GM10248 (cell line): Measurements from ENCODE around the gene PLAAT2.
"Not testable (repeated sequence)": the region's sequence is repeated elsewhere in the genome, so short reads cannot be mapped to it uniquely, and the experiment has no call there.

ENCODE experiments used
- CTCF ChIA-PET: fragments of 300-600 bp; sonication (Branson Sonifier 250); formaldehyde crosslinking; extraction: SDS; loops from one replicate; lab custom pipeline; 2021; ENCODE audit warnings: antibody characterized with exemption; lab: Yijun Ruan, JAX
- POLR2A ChIA-PET: fragments of 350-650 bp; sonication (Branson Sonifier 250); formaldehyde crosslinking; extraction: SDS; loops from one replicate; lab custom pipeline; 2020; ENCODE audit warnings: antibody characterized with exemption; lab: Yijun Ruan, JAX
- DNase-seq: peaks from one replicate; pipeline ENCODE4 v3.0.0; 2012; ENCODE audit errors: extremely low spot score
- TF ChIP-seq, protein P1 (sequence below): IDR thresholded peaks from 2 replicates; pipeline ENCODE4 v1.5.1; 2012; ENCODE audit warnings: mild to moderate bottlenecking, low read depth; ENCODE audit errors: extremely low read depth, missing control alignments, control extremely low read depth

PLAAT2 gene

DNA sequence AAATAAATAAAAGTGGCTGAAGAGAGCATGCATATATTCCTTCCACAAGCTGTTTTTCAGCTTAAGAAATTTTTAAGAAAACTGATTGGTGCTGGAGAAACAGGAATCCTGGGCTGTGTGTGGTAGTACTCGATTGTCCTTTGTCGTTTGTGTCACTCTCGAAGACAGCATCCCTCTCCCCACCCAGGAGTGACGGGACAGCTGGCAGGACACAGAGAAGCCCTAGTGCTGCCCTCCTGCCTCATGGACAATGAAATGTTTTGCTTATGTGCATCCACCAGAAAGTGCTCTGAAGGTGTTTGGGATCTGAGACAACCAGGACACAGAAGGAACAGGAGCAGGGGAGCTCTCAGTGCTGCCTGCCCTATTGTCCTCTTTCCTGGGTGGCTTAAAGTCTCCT is 13.8 kb downstream of the PLAAT2 start:
- no peak for DNase-seq
- ChIA-PET CTCF (no interaction called here), POLR2A (no interaction called here)
- TF ChIP-seq, protein P1, sequence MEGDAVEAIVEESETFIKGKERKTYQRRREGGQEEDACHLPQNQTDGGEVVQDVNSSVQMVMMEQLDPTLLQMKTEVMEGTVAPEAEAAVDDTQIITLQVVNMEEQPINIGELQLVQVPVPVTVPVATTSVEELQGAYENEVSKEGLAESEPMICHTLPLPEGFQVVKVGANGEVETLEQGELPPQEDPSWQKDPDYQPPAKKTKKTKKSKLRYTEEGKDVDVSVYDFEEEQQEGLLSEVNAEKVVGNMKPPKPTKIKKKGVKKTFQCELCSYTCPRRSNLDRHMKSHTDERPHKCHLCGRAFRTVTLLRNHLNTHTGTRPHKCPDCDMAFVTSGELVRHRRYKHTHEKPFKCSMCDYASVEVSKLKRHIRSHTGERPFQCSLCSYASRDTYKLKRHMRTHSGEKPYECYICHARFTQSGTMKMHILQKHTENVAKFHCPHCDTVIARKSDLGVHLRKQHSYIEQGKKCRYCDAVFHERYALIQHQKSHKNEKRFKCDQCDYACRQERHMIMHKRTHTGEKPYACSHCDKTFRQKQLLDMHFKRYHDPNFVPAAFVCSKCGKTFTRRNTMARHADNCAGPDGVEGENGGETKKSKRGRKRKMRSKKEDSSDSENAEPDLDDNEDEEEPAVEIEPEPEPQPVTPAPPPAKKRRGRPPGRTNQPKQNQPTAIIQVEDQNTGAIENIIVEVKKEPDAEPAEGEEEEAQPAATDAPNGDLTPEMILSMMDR, result no peak

- TF ChIP-seq, protein P1, result no peak
- ChIA-PET POLR2A (no interaction called here), CTCF (no interaction called here)
- DNase-seq, result no peak
Observed at GRCh38 chr11:63548178-63548577, 15.0 kb downstream of the PLAAT2 start.

GRCh38 chr11:63547061-63547460 is 16.1 kb downstream of the PLAAT2 start:
- TF ChIP-seq, protein P1, result no peak
- CTCF ChIA-PET, result interaction anchor here (1.1 to 1.4 kb wide), 2 partner anchors 39 to 88 kb away, joined by 3 to 4 read pairs; no protein-coding TSS in a partner anchor
- DNase-seq, result no peak
- POLR2A ChIA-PET, result interaction anchor here (0.6 kb wide), 1 partner anchor 9 kb away, joined by 3 read pairs; no protein-coding TSS in a partner anchor

GRCh38 chr11:63543711-63544110 is 19.5 kb downstream of the PLAAT2 start:
- ChIA-PET POLR2A (no interaction called here), CTCF (interaction anchor here (1.1 to 1.5 kb wide), 2 partner anchors 24 to 95 kb away, joined by 3 to 5 read pairs; no protein-coding TSS in a partner anchor)
- TF ChIP-seq, protein P1, result no peak
- DNase-seq, result no peak

- POLR2A ChIA-PET, DNase-seq, CTCF ChIA-PET: not testable (repeated sequence)
Observed at GRCh38 chr11:63542506-63542905, 20.7 kb downstream of the PLAAT2 start.

DNA sequence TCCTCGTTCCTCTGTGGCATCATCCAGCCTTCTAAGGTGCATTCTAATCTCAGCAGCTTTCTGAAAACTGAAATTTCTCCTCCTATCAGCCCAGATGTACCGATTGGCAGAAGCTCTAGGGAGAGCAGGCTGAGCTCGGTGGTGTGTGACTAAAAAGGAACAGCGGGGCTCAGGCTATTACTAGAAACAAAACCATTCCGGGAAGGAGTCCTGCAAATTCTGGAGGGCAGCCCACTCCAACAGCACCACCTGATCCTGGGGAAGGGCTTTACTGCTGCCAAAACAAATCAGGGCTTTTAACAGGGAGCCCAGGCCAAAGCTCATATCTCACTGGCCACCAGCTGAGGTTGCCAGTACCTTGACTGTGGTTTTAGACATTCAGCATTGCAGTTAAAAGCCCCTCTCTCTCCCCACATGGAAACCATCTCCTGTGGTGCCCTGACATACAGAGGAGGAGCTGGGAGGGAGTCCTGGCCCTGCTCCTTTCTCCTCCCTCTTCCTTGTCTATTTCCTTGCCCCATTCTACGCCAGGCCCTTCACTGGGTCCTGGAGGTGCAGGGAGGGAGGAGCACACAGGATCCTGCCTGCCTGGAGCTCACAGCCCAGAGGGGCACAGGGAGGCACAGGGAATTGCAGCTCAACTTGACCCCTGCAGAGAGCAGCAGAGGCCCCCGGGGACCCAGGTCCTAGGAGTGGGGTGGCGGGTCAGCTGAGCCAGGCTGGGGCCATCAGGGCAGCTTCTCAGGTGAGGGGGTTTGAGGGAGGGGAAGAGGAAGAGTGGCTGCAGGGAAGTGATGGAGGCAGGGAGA is 25.7 kb downstream of the PLAAT2 start:
- CTCF ChIA-PET, result interaction anchor here (0.7 to 3.5 kb wide), 11 partner anchors 8 to 101 kb away, joined by 3 to 11 read pairs (median 3); partner anchors contain the start of gene PLAAT2

More for the DNA sequence above, 25.7 kb downstream of the PLAAT2 start:
- TF ChIP-seq, protein P1, result no peak
- POLR2A ChIA-PET, result no interaction called here
- no peak for DNase-seq
